ENCODE results near the gene FSIP1.

DNA sequence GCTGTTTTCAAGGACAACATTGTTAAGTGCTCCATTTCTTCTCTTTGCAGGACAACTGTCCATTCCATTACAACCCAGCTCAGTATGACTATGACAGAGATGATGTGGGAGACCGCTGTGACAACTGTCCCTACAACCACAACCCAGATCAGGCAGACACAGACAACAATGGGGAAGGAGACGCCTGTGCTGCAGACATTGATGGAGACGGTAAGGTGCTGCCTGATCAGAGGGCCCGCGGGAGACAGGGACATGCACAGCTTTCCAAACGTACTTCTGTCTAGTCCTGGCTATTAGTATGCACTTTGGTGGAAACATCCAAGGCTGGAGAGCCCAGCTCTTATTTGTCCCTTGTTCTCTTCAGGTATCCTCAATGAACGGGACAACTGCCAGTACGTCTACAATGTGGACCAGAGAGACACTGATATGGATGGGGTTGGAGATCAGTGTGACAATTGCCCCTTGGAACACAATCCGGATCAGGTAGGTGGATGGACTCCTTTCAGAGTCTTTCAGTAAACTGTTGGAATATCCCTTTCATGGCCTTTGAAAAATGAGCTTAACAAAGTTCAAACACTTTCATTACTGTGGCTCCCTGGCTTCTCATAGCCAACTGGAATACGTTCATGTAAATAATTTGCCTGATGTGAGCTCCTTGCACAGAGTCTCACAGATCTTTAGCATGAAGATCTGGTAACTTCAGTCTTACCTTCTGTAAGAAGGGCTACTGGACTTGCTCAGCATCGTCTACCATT lies 191.3 kb downstream of the FSIP1 start:
- no peak for TF ChIP-seq SIN3A (IDR thresholded peaks at IDR 0.05; ENCODE audit: borderline replicate concordance, insufficient read depth, low read length)
- TF ChIP-seq, protein P1, sequence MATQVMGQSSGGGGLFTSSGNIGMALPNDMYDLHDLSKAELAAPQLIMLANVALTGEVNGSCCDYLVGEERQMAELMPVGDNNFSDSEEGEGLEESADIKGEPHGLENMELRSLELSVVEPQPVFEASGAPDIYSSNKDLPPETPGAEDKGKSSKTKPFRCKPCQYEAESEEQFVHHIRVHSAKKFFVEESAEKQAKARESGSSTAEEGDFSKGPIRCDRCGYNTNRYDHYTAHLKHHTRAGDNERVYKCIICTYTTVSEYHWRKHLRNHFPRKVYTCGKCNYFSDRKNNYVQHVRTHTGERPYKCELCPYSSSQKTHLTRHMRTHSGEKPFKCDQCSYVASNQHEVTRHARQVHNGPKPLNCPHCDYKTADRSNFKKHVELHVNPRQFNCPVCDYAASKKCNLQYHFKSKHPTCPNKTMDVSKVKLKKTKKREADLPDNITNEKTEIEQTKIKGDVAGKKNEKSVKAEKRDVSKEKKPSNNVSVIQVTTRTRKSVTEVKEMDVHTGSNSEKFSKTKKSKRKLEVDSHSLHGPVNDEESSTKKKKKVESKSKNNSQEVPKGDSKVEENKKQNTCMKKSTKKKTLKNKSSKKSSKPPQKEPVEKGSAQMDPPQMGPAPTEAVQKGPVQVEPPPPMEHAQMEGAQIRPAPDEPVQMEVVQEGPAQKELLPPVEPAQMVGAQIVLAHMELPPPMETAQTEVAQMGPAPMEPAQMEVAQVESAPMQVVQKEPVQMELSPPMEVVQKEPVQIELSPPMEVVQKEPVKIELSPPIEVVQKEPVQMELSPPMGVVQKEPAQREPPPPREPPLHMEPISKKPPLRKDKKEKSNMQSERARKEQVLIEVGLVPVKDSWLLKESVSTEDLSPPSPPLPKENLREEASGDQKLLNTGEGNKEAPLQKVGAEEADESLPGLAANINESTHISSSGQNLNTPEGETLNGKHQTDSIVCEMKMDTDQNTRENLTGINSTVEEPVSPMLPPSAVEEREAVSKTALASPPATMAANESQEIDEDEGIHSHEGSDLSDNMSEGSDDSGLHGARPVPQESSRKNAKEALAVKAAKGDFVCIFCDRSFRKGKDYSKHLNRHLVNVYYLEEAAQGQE (IDR thresholded peaks at IDR 0.05; ENCODE audit: insufficient read depth in 1 of 2, low read depth in 2 of 2, low read length in 2 of 2), result no peak
- no peak for TF ChIP-seq POLR2AphosphoS5 (IDR thresholded peaks at IDR 0.05; ENCODE audit: low read depth, low read length)
- no peak for TF ChIP-seq TAF1 (IDR thresholded peaks at IDR 0.05; ENCODE audit: borderline replicate concordance, insufficient read depth, low read length)
